Gastroesophageal sphincter (tissue), 4 donors: Measurements from ENCODE around the gene RHOJ. TPM values are rescaled to one million over a fixed set of nuclear protein-coding genes. Genes with fewer than 3 reads are reported as not detected.

ENCODE experiments used
- ATAC-seq: fragments of 150-250 bp; one replicate; pipeline ENCODE4 v1.9.1; 2016; ENCODE audit warnings: mild to moderate bottlenecking, moderate library complexity
- H3K27ac ChIP-seq, 4 donors: fragments of 200-600 bp; sonication (generic) in 3 of 4; 1 replicate in 3 of 4; 2 replicates in 1 of 4; pipeline ENCODE4 v1.5.1; 2016 to 2019
- H3K27me3 ChIP-seq: fragments of 200-600 bp; sonication (generic); one replicate; pipeline ENCODE4 v1.5.1; 2019
- H3K36me3 ChIP-seq, 2 donors: fragments of 200-600 bp; sonication (generic); one replicate each; pipeline ENCODE4 v1.5.1; 2019; ENCODE audit warnings: control low read depth in 1 of 2
- H3K4me1 ChIP-seq, 3 donors: fragments of 200-600 bp; sonication (generic); 1 replicate in 2 of 3; 2 replicates in 1 of 3; pipeline ENCODE4 v1.5.1; 2016 to 2019; ENCODE audit warnings: control low read depth in 2 of 3
- H3K4me3 ChIP-seq, 2 donors: fragments of 200-600 bp; sonication (generic); one replicate each; pipeline ENCODE4 v1.5.1; 2019; ENCODE audit warnings: mild to moderate bottlenecking in 1 of 2, moderate library complexity in 1 of 2
- H3K9me3 ChIP-seq, 3 donors: fragments of 200-600 bp; sonication (generic); one replicate each; pipeline ENCODE4 v1.5.1; 2017 to 2019; ENCODE audit warnings: control low read depth in 2 of 3
- EP300 ChIP-seq: sonication (generic); formaldehyde crosslinking; IDR thresholded peaks from one replicate; pipeline ENCODE4 v1.6.1; 2017; ENCODE audit warnings: antibody characterized with exemption, mild to moderate bottlenecking
- POLR2A ChIP-seq, 2 donors: fragments of 450-650 bp; IDR thresholded peaks; one replicate each; pipeline ENCODE4 v1.6.1; 2017; ENCODE audit warnings: antibody characterized with exemption in 2 of 2, mild to moderate bottlenecking in 2 of 2, moderate library complexity in 1 of 2
- POLR2AphosphoS5 ChIP-seq: sonication (generic); formaldehyde crosslinking; IDR thresholded peaks from one replicate; pipeline ENCODE4 v1.6.1; 2017; ENCODE audit warnings: antibody characterized with exemption
- WGBS, 2 donors: methylation state at CpG; one replicate each; pipeline ENCODE4 v1.1.5; 2018; ENCODE audit warnings: low coverage in 1 of 2; 5-methylcytosine and 5-hydroxymethylcytosine counted together
- total RNA-seq, 4 donors: library from RNA; depleted of rRNA; stranded (reverse); fragments of >200 nt; gene quantifications; one replicate each; pipeline ENCODE4 v1.1.0, GENCODE V29; 2016
- TF ChIP-seq, protein P1 (sequence below), 4 experiments: fragments of 200-600 bp in 2 of 4; fragments of 450-650 bp in 2 of 4; sonication (generic) in 1 of 4; IDR thresholded peaks; one replicate each; pipeline ENCODE4 v1.5.1; 2017 to 2019; ENCODE audit warnings: antibody characterized with exemption in 4 of 4, mild to moderate bottlenecking in 2 of 4, moderate library complexity in 2 of 4

The RHOJ gene
- total RNA-seq, 4 donors from 2014 or later = 12.5 to 12.9 (median 12.7) TPM

GRCh38 chr14:63179383-63179782, 24.9 kb upstream of the RHOJ start:
- WGBS, 2 donors = 75% methylated on average over 4 of the region's 4 CpGs; no CpG with 5 or more reads in 1 of the 2 donors
- Histone ChIP-seq H3K4me1 (peaks cover 0 to 24% (median 10%) of the 10 kb centered on the region in 3 donors), H3K27ac (peak overlapping the region in 3 of 4 donors; percentile 16 to 30 (median 20)), H3K9me3 (peaks cover 0 to 4% (median 0%) of the 10 kb centered on the region in 3 donors), H3K36me3 (no peaks in the 10 kb centered on the region), H3K27me3 (no peaks in the 10 kb centered on the region), H3K4me3 (no peak overlapping the region)
- no peak for ATAC-seq
- TF ChIP-seq POLR2A (IDR thresholded peaks at IDR 0.05) (no peak), POLR2AphosphoS5 (no peak), EP300 (no peak)
- TF ChIP-seq, protein P1, sequence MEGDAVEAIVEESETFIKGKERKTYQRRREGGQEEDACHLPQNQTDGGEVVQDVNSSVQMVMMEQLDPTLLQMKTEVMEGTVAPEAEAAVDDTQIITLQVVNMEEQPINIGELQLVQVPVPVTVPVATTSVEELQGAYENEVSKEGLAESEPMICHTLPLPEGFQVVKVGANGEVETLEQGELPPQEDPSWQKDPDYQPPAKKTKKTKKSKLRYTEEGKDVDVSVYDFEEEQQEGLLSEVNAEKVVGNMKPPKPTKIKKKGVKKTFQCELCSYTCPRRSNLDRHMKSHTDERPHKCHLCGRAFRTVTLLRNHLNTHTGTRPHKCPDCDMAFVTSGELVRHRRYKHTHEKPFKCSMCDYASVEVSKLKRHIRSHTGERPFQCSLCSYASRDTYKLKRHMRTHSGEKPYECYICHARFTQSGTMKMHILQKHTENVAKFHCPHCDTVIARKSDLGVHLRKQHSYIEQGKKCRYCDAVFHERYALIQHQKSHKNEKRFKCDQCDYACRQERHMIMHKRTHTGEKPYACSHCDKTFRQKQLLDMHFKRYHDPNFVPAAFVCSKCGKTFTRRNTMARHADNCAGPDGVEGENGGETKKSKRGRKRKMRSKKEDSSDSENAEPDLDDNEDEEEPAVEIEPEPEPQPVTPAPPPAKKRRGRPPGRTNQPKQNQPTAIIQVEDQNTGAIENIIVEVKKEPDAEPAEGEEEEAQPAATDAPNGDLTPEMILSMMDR (IDR thresholded peaks at IDR 0.05) = no peak

DNA sequence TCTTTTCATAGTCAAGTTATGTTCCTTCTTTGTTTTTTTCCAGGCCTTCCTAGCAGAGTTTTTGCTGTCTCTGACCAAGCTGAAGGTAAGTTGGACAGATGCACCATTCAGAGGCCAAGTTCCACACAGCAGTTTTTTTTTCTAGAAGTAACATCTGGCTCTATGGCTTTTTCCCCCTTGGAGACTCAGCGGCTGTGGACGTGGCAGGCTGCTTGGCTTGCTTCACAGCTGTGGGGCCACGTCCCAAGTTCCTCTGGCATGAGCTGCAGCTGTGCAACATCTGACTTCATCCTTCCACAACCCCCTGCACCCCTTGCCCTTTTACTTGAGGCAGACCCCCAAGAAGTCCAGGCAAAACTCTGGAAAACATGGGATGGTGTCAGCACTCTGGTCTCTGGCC, 24.2 kb upstream of the RHOJ start:
- H3K27ac ChIP-seq = peak overlapping the region in 1 of 4 donors; percentile 16
- peak; percentile 57 for ATAC-seq

DNA sequence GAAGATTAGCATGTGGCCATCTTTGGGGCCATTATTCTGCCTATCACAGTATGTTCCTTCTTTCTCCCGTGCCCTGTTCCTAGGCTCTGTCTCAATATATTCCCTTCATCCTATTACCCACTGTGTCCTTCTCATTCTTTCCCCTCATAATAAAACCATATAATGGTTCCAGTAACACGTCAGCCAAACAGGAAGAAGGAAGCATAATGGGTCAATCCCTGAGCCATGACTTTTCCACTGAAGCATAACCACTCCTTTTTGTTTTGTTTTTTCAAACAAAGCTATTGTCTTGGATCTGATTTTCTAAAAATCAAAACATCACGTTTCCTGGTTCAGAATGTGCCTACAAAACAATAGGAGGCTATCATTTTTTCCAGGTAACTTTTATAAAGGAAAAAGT, 21.3 kb upstream of the RHOJ start:
- H3K36me3 ChIP-seq = no peaks in the 10 kb centered on the region
- no peak overlapping the region for H3K27ac ChIP-seq
- WGBS, 2 donors = 70 to 97% methylated on average over 3 of the region's 3 CpGs
- H3K9me3 ChIP-seq = peaks cover 0 to 4% (median 0%) of the 10 kb centered on the region in 3 donors
- no peak overlapping the region for H3K4me3 ChIP-seq
- H3K27me3 ChIP-seq = no peaks in the 10 kb centered on the region
- peaks cover 0 to 14% (median 10%) of the 10 kb centered on the region in 3 donors for H3K4me1 ChIP-seq
- TF ChIP-seq POLR2AphosphoS5 = no peak
- no peak for TF ChIP-seq POLR2A (IDR thresholded peaks at IDR 0.05)
- TF ChIP-seq, protein P1 (IDR thresholded peaks at IDR 0.05) = no peak
- no peak for TF ChIP-seq EP300
- no peak for ATAC-seq

More for the DNA sequence above, 24.2 kb upstream of the RHOJ start:
- H3K36me3 ChIP-seq = no peaks in the 10 kb centered on the region
- 40 to 87% methylated on average over 1 to 2 of the region's 3 CpGs for WGBS, 2 donors
- H3K9me3 ChIP-seq = peaks cover 0 to 4% (median 0%) of the 10 kb centered on the region in 3 donors
- no peaks in the 10 kb centered on the region for H3K27me3 ChIP-seq
- H3K4me3 ChIP-seq = no peak overlapping the region
- peaks cover 0 to 18% (median 10%) of the 10 kb centered on the region in 3 donors for H3K4me1 ChIP-seq
- TF ChIP-seq, protein P1 (IDR thresholded peaks at IDR 0.05) = no peak
- no peak for TF ChIP-seq EP300
- no peak for TF ChIP-seq POLR2AphosphoS5
- no peak for TF ChIP-seq POLR2A (IDR thresholded peaks at IDR 0.05)

DNA sequence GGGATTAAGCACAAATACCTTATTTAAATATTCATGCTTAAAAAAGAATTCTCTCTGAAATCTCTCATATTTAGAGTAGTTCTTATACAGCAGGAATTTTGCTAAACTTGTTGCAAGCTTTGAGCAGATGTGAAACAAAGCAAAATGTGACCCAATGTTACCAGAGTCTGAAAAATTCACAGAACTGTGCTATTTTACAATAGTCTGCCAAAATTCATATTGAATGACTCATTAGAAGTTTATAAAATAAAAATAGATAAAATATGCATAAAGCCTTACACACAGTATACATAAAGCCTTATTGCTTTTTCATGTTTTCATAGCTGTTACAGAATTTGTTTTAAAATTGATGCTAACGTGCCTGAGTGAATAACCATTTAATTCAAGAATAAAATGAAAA, 17.8 kb upstream of the RHOJ start:
- Histone ChIP-seq H3K27ac (no peak overlapping the region), H3K9me3 (peaks cover 0 to 4% (median 0%) of the 10 kb centered on the region in 3 donors), H3K4me1 (no peaks in the 10 kb centered on the region), H3K4me3 (no peak overlapping the region), H3K36me3 (no peaks in the 10 kb centered on the region), H3K27me3 (no peaks in the 10 kb centered on the region)
- TF ChIP-seq POLR2AphosphoS5 (no peak), EP300 (no peak), POLR2A (IDR thresholded peaks at IDR 0.05) (no peak)
- TF ChIP-seq, protein P1 (IDR thresholded peaks at IDR 0.05) = no peak
- ATAC-seq = no peak
- 50 to 58% methylated on average over 1 of the region's 1 CpG for WGBS, 2 donors

DNA sequence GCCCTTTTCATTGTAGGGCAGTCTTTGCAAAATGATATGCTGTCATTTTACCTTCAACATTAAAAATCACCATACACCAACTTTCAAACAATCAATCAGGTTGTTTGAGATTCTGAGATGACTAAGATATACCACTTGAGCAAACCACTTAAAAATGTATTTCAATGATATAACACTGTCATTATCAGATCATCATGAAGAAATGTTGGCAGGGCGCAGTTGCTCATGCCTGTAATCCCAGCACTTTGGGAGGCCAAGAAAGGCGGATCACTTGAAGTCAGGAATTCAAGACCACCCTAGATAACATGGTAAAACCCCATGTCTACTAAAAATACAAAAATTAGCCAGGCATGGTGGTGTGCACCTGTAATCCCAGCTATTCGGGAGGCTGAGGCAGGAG, 13.0 kb upstream of the RHOJ start:
- TF ChIP-seq POLR2AphosphoS5 (no peak), POLR2A (IDR thresholded peaks at IDR 0.05) (no peak), EP300 (no peak)
- Histone ChIP-seq H3K27ac (no peak overlapping the region), H3K4me3 (no peak overlapping the region), H3K9me3 (no peaks in the 10 kb centered on the region), H3K27me3 (no peaks in the 10 kb centered on the region), H3K36me3 (no peaks in the 10 kb centered on the region), H3K4me1 (no peaks in the 10 kb centered on the region)
- 97 to 100% methylated on average over 1 to 3 of the region's 3 CpGs for WGBS, 2 donors
- ATAC-seq = no peak
